Suprapubic skin (tissue), 3 donors: ENCODE measurements around the gene TRNT1.

Source experiments
- EP300 ChIP-seq: sonication (generic); formaldehyde crosslinking; IDR thresholded peaks from one replicate; pipeline ENCODE4 v1.6.1; 2017; ENCODE audit warnings: antibody characterized with exemption
- POLR2A ChIP-seq, 2 donors: fragments of 450-650 bp; IDR thresholded peaks; one replicate each; pipeline ENCODE4 v1.6.1; 2017; ENCODE audit warnings: antibody characterized with exemption in 2 of 2, mild to moderate bottlenecking in 2 of 2, moderate library complexity in 2 of 2
- TF ChIP-seq, protein P1 (sequence below), 2 donors: fragments of 200-600 bp in 1 of 2; fragments of 450-650 bp in 1 of 2; sonication (generic) in 1 of 2; IDR thresholded peaks; one replicate each; pipeline ENCODE4 v1.5.1; 2016 to 2019; ENCODE audit warnings: antibody characterized with exemption in 2 of 2, mild to moderate bottlenecking in 1 of 2, moderate library complexity in 1 of 2

DNA sequence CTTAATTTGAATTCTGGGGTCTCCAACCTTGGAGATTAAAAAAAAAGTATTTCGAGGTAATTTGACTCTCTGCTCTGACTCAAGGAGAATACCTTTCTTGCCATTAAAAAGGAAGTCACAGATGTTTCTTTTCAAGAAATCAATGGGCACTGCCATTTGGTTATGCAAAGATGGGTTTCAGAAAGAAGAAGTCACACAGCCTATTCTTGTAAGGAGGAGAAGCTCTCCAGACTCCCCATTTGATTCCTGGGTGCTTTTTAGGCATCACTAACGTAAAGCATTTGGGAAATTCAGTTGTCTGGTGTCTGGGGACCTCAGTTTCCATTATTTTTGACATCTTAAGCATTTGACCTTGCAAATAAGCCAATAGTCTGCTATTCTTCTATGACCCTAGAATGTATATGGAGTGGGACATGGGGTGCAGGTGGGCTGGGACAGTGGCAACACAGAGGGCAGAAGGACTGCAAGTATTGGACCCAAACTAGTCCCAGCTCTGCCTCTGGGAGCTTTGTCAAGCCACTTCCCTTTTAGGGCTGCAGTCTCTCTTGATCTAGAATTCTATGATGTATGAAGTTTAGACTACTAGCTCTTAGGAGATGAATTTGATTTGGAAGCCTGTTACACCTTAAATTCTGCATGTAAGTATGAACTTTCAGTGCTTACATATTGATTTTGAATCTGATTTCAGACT lies 44.4 kb upstream of the TRNT1 start:
- TF ChIP-seq, protein P1, sequence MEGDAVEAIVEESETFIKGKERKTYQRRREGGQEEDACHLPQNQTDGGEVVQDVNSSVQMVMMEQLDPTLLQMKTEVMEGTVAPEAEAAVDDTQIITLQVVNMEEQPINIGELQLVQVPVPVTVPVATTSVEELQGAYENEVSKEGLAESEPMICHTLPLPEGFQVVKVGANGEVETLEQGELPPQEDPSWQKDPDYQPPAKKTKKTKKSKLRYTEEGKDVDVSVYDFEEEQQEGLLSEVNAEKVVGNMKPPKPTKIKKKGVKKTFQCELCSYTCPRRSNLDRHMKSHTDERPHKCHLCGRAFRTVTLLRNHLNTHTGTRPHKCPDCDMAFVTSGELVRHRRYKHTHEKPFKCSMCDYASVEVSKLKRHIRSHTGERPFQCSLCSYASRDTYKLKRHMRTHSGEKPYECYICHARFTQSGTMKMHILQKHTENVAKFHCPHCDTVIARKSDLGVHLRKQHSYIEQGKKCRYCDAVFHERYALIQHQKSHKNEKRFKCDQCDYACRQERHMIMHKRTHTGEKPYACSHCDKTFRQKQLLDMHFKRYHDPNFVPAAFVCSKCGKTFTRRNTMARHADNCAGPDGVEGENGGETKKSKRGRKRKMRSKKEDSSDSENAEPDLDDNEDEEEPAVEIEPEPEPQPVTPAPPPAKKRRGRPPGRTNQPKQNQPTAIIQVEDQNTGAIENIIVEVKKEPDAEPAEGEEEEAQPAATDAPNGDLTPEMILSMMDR (IDR thresholded peaks at IDR 0.05) = no peak
- TF ChIP-seq POLR2A (IDR thresholded peaks at IDR 0.05) (no peak), EP300 (no peak)
